Calu3 (cell line): ENCODE results near the gene ZNF260. TPM values are rescaled to one million over a fixed set of nuclear protein-coding genes. Genes with fewer than 3 reads are reported as not detected.

ENCODE experiments used
- Bru-seq: library from RNA; stranded (reverse); fragments of 400-500 nt; gene quantifications from one replicate; lab custom pipeline; 2021; lab: Mats Ljungman, UMichigan
- BruChase-seq, 2 experiments: library from RNA; stranded (reverse); fragments of 400-500 nt; gene quantifications; one replicate each; lab custom pipeline; 2021; lab: Mats Ljungman, UMichigan
- BruUV-seq: library from RNA; stranded (reverse); fragments of 400-500 nt; replicated peaks from 2 replicates; lab custom pipeline; 2021; lab: Mats Ljungman, UMichigan
- CTCF ChIA-PET: fragments of 300-600 bp; sonication (Branson Sonifier 250); formaldehyde crosslinking; loops from one replicate; lab custom pipeline; 2022; ENCODE audit warnings: antibody characterized with exemption; lab: Charles Lee
- DNase-seq: peaks from one replicate; pipeline ENCODE4 v3.0.0; 2022
- H3K27ac Mint-ChIP-seq: one replicate; pipeline ENCODE4 v1.8.0; 2022; ENCODE audit warnings: mixed read lengths; ENCODE audit not compliant: unreplicated experiment
- H3K27me3 Mint-ChIP-seq: one replicate; pipeline ENCODE4 v1.8.0; 2022; ENCODE audit warnings: mixed read lengths; ENCODE audit not compliant: unreplicated experiment
- H3K36me3 Mint-ChIP-seq: one replicate; pipeline ENCODE4 v1.8.0; 2022; ENCODE audit warnings: mild to moderate bottlenecking, moderate library complexity, mixed read lengths; ENCODE audit not compliant: insufficient read depth, unreplicated experiment
- H3K4me1 Mint-ChIP-seq: one replicate; pipeline ENCODE4 v1.8.0; 2022; ENCODE audit warnings: mild to moderate bottlenecking, low read depth, mixed read lengths; ENCODE audit not compliant: unreplicated experiment
- H3K4me3 Mint-ChIP-seq: one replicate; pipeline ENCODE4 v1.8.0; 2022; ENCODE audit warnings: mild to moderate bottlenecking, low read depth, moderate library complexity, mixed read lengths; ENCODE audit not compliant: unreplicated experiment
- H3K9me3 Mint-ChIP-seq: one replicate; pipeline ENCODE4 v1.8.0; 2022; ENCODE audit warnings: low read depth, mixed read lengths; ENCODE audit not compliant: unreplicated experiment
- intact Hi-C: fragments of 100-400 bp; cut with micrococcal nuclease; formaldehyde crosslinking; loops from one replicate; pipeline ENCODE4 v1.10.0; 2022; ENCODE audit not compliant: unreplicated experiment
- long read RNA-seq: library from polyadenylated mRNA; stranded (forward); transcript quantifications from one replicate; pipeline ENCODE4 v2.0.0, GENCODE V29; 2022
- total RNA-seq: library from RNA; stranded (reverse); gene quantifications from 2 replicates; pipeline ENCODE4 v1.2.3, GENCODE V29; 2022
- TF ChIP-seq, protein P1 (sequence below): fragments of 200-600 bp; IDR thresholded peaks from one replicate; pipeline ENCODE4 v1.8.0; 2022; ENCODE audit warnings: antibody characterized with exemption; ENCODE audit not compliant: unreplicated experiment

ZNF260 gene
- 14.1 and 17.8 TPM in 2 replicates for total RNA-seq
- Bru-seq, nascent RNA, result percentile 83 among the genes with signal in this experiment
- BruChase-seq, experiment 1, labeled RNA remaining after a 6-hour chase, result percentile 83 among the genes with signal in this experiment
- percentile 92 among the genes with signal in this experiment for BruChase-seq, experiment 2, labeled RNA remaining after a 2-hour chase
- long read RNA-seq, full-length matches to known transcripts, result 10 of 18 reads
- long read RNA-seq, partial matches to known transcripts, result 0 of 18 reads
- long read RNA-seq, other reads (novel, unspliced or antisense), result 8 of 18 reads

DNA sequence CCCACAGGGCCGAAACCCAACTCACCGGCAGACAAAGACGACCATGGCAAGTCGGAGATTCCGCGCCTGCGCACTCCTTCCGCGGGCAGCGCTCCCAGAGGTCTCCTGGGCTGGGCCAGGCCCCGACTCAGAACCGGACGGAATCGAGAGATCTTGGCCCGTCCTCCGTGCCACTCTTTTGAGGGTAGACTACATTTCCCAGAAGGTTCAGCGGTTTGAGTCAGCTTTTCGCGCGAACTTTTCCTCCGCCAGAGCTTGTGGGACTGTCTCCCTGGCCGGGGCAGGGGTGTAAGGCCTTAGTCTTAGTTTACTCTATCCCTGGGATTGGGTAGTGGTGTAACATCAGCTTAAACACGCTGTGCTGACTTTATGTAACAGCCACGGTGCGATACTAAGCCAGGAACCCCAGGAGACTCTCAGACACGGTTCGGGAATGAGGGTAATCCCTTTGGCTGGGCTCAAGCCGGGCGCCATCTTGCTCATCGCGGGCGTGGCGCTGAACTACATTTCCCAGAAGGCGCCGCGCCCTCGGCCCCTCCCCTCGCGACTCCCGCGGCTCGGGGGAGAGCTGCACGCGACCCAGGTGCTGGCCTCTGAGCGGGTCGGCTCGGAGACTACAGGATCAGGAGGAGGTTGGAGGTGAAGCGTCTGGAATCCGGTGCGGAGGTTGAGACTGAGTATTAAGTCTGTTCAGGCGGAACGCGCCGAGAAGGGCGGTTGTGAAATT, at the start of gene ZNF260:
TSS of gene ZNF260 (minus strand) at position 78 of the 727 bp plus-strand sequence. CDS start 13,033 bp downstream, outside the sequence.
- TF ChIP-seq, protein P1, sequence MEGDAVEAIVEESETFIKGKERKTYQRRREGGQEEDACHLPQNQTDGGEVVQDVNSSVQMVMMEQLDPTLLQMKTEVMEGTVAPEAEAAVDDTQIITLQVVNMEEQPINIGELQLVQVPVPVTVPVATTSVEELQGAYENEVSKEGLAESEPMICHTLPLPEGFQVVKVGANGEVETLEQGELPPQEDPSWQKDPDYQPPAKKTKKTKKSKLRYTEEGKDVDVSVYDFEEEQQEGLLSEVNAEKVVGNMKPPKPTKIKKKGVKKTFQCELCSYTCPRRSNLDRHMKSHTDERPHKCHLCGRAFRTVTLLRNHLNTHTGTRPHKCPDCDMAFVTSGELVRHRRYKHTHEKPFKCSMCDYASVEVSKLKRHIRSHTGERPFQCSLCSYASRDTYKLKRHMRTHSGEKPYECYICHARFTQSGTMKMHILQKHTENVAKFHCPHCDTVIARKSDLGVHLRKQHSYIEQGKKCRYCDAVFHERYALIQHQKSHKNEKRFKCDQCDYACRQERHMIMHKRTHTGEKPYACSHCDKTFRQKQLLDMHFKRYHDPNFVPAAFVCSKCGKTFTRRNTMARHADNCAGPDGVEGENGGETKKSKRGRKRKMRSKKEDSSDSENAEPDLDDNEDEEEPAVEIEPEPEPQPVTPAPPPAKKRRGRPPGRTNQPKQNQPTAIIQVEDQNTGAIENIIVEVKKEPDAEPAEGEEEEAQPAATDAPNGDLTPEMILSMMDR, result no peak
- peak within 1 kb of the TSS; percentile 98 for H3K27ac Mint-ChIP-seq
- no peaks in the 10 kb centered on the region for H3K27me3 Mint-ChIP-seq
- CTCF ChIA-PET, result interaction anchor here (0.6 to 1.3 kb wide), 5 partner anchors 45 to 1208 kb away, joined by 3 to 5 read pairs (median 3); partner anchors contain the start of gene ZNF529
- BruUV-seq, result no TSS peak
- peaks cover 28% of the 10 kb centered on the region for H3K36me3 Mint-ChIP-seq
- DNase-seq, result peak; percentile 95
- peaks cover 11% of the 10 kb centered on the region for H3K4me1 Mint-ChIP-seq
- H3K4me3 Mint-ChIP-seq, result peak within 1 kb of the TSS; percentile 100
- H3K9me3 Mint-ChIP-seq, result peaks cover 10% of the 10 kb centered on the region
- intact Hi-C loops, result loop anchor here (5.0 kb wide), 1 partner anchor 44 kb away; the partner anchor contains the start of gene ZNF529

DNA sequence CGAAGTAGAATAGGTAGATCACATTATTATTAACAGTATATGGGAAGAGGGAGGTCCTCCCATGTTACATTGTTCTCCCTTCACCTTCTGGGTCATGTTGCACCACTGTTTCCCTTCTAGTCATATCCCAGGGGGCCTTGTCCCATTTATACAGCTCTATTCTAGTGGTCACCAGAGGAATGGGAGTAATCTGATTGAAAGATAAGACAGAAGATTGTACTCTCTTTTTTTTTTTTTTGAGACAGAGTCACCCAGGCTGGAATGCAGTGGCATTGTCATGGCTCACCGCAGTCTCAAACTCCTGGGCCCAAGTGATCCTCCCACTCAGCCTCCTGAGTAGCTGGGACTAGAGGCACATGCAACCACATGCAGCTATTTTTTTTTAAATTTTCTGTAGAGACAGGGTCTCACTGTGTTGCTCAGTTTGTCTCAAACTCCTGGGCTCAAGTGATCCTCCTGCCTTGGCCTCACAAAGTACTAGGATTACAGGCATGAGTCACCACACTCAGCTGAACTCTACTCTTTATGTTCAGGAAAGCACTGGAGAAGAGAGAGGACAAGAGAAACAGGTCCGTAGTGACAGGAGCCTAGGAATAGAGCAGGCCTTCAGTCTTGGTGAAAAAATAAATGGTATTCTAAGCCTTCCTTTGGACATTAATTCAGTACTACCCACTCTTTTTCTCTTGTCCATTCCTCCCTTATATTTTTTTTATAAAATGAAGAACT, 49.4 kb upstream of the ZNF260 start:
- CTCF ChIA-PET, result interaction anchor here (0.6 kb wide), 1 partner anchor 248 kb away, joined by 5 read pairs; no protein-coding TSS in a partner anchor
- DNase-seq, result no peak
- intact Hi-C loops, result loop anchor here (10.0 kb wide), 1 partner anchor 107 kb away; the partner anchor contains the start of gene ZNF567
- no TSS peak for BruUV-seq
- Mint-ChIP-seq H3K27me3 (no peaks in the 10 kb centered on the region), H3K36me3 (peaks cover 72% of the 10 kb centered on the region), H3K4me1 (peaks cover 13% of the 10 kb centered on the region), H3K27ac (no peak overlapping the region), H3K9me3 (peaks cover 11% of the 10 kb centered on the region), H3K4me3 (no peak overlapping the region)
- TF ChIP-seq, protein P1, result no peak

DNA sequence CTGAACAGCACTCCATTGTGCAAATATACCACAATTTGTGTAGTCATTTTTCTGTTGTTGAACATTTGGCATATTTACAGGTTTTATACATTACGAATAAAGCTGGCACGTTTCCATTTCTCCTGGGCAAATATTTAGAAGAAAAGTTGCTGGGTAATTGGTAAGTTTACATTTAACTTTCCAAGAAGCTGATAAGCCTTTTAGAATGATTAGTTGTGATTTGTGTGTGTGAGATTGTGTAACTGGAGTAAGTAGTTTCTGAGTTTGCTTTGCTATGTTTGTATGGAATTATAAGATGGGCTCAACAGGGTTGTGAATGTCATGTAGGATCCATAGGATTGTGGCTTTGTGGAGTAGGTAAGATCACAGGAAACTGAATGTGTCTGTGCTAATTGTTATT, 46.7 kb upstream of the ZNF260 start:
- TSS peak; percentile 60 for BruUV-seq
- H3K36me3 Mint-ChIP-seq, result peaks cover 71% of the 10 kb centered on the region

More for the DNA sequence above, 46.7 kb upstream of the ZNF260 start:
- CTCF ChIA-PET, result interaction anchor here (0.5 kb wide), 1 partner anchor 13 kb away, joined by 4 read pairs; no protein-coding TSS in a partner anchor
- peaks cover 7% of the 10 kb centered on the region for H3K9me3 Mint-ChIP-seq
- no peaks in the 10 kb centered on the region for H3K27me3 Mint-ChIP-seq
- DNase-seq, result no peak
- H3K4me1 Mint-ChIP-seq, result peaks cover 23% of the 10 kb centered on the region
- intact Hi-C loops, result loop anchor here (5.0 to 10.0 kb wide), 3 partner anchors 47 to 278 kb away; partner anchors contain the start of genes ZNF260, ZNF345 and ZNF567
- peak overlapping the region; percentile 92 for H3K27ac Mint-ChIP-seq
- peak overlapping the region; percentile 94 for H3K4me3 Mint-ChIP-seq
- TF ChIP-seq, protein P1, result no peak
